ENCODE results near the gene GNB5.

Gene GNB5

DNA sequence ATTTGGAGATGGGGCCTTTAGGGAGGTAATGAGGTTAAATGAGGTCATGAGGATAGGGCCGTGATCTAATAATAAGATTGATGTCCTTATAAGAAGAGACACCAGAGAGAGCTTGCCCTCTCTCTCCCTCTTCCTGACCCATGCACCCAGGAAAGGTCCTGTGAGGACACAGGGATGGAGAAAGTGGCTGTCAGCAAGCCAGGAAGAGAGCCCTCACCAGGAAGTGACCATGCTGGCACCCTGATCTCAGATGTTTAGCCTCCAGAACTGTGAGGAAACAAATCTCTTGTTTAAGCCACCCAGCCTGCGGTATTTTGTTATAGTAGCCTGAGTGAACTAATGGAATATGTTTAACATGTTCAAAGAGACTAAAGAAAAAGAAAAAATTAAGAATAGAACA lies 15.3 kb upstream of the GNB5 start (continued):
- TF ChIP-seq, protein P1, sequence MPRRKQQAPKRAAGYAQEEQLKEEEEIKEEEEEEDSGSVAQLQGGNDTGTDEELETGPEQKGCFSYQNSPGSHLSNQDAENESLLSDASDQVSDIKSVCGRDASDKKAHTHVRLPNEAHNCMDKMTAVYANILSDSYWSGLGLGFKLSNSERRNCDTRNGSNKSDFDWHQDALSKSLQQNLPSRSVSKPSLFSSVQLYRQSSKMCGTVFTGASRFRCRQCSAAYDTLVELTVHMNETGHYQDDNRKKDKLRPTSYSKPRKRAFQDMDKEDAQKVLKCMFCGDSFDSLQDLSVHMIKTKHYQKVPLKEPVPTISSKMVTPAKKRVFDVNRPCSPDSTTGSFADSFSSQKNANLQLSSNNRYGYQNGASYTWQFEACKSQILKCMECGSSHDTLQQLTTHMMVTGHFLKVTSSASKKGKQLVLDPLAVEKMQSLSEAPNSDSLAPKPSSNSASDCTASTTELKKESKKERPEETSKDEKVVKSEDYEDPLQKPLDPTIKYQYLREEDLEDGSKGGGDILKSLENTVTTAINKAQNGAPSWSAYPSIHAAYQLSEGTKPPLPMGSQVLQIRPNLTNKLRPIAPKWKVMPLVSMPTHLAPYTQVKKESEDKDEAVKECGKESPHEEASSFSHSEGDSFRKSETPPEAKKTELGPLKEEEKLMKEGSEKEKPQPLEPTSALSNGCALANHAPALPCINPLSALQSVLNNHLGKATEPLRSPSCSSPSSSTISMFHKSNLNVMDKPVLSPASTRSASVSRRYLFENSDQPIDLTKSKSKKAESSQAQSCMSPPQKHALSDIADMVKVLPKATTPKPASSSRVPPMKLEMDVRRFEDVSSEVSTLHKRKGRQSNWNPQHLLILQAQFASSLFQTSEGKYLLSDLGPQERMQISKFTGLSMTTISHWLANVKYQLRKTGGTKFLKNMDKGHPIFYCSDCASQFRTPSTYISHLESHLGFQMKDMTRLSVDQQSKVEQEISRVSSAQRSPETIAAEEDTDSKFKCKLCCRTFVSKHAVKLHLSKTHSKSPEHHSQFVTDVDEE (CRISPR knock-in tag; IDR thresholded peaks at IDR 0.05) = no peak
- TF ChIP-seq ARNTL (CRISPR knock-in tag; IDR thresholded peaks at IDR 0.05; ENCODE audit: borderline replicate concordance, low read depth) = no peak

DNA sequence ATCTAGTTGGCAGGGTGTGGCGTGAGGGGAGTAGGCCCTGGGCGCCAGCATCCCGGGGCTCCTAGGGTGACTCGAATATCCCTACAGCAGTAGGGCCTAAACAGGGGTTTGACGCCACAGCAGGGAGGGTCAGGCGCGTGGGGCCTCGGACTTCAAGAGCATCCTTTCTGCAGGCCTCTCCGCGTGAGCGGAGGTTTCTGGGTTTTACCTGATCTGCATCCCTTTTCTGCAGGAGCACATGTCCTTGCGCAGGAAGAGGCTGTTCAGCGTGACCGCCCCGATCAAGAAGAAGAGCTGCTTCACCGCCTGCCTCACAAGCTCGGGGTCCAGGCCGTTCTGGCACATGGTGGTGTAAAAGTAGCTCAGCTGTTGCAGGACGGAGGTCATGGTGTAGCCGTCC lies 13.5 kb upstream of the GNB5 start:
- no peak for TF ChIP-seq BACH2 (CRISPR knock-in tag; IDR thresholded peaks at IDR 0.05; ENCODE audit: borderline replicate concordance)
- TF ChIP-seq CSDC2 (CRISPR knock-in tag; IDR thresholded peaks at IDR 0.05) = no peak
- TF ChIP-seq TCF4 (CRISPR knock-in tag; IDR thresholded peaks at IDR 0.05; ENCODE audit: borderline replicate concordance) = no peak
- TF ChIP-seq GLIS3 (CRISPR knock-in tag; IDR thresholded peaks at IDR 0.05) = no peak
- no peak for TF ChIP-seq ZNF70 (CRISPR knock-in tag; IDR thresholded peaks at IDR 0.05)
- TF ChIP-seq OSR1 (CRISPR knock-in tag; IDR thresholded peaks at IDR 0.05) = no peak
- TF ChIP-seq ZFP30 (CRISPR knock-in tag; IDR thresholded peaks at IDR 0.05) = no peak
- no peak for TF ChIP-seq ZNF8 (CRISPR knock-in tag; IDR thresholded peaks at IDR 0.05)
- no peak for TF ChIP-seq SNAI2 (CRISPR knock-in tag; IDR thresholded peaks at IDR 0.05)
- TF ChIP-seq, protein P2, sequence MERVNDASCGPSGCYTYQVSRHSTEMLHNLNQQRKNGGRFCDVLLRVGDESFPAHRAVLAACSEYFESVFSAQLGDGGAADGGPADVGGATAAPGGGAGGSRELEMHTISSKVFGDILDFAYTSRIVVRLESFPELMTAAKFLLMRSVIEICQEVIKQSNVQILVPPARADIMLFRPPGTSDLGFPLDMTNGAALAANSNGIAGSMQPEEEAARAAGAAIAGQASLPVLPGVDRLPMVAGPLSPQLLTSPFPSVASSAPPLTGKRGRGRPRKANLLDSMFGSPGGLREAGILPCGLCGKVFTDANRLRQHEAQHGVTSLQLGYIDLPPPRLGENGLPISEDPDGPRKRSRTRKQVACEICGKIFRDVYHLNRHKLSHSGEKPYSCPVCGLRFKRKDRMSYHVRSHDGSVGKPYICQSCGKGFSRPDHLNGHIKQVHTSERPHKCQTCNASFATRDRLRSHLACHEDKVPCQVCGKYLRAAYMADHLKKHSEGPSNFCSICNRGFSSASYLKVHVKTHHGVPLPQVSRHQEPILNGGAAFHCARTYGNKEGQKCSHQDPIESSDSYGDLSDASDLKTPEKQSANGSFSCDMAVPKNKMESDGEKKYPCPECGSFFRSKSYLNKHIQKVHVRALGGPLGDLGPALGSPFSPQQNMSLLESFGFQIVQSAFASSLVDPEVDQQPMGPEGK (CRISPR knock-in tag; IDR thresholded peaks at IDR 0.05; ENCODE audit: borderline replicate concordance) = no peak
- TF ChIP-seq ZFP3 (CRISPR knock-in tag; IDR thresholded peaks at IDR 0.05) = no peak
- TF ChIP-seq, protein P3, sequence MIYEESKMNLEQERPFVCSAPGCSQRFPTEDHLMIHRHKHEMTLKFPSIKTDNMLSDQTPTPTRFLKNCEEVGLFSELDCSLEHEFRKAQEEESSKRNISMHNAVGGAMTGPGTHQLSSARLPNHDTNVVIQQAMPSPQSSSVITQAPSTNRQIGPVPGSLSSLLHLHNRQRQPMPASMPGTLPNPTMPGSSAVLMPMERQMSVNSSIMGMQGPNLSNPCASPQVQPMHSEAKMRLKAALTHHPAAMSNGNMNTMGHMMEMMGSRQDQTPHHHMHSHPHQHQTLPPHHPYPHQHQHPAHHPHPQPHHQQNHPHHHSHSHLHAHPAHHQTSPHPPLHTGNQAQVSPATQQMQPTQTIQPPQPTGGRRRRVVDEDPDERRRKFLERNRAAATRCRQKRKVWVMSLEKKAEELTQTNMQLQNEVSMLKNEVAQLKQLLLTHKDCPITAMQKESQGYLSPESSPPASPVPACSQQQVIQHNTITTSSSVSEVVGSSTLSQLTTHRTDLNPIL (CRISPR knock-in tag; IDR thresholded peaks at IDR 0.05; ENCODE audit: low read depth) = no peak
- TF ChIP-seq ARNTL (CRISPR knock-in tag; IDR thresholded peaks at IDR 0.05; ENCODE audit: borderline replicate concordance, low read depth) = no peak
- no peak for TF ChIP-seq RARB (CRISPR knock-in tag; IDR thresholded peaks at IDR 0.05)
- TF ChIP-seq, protein P4, sequence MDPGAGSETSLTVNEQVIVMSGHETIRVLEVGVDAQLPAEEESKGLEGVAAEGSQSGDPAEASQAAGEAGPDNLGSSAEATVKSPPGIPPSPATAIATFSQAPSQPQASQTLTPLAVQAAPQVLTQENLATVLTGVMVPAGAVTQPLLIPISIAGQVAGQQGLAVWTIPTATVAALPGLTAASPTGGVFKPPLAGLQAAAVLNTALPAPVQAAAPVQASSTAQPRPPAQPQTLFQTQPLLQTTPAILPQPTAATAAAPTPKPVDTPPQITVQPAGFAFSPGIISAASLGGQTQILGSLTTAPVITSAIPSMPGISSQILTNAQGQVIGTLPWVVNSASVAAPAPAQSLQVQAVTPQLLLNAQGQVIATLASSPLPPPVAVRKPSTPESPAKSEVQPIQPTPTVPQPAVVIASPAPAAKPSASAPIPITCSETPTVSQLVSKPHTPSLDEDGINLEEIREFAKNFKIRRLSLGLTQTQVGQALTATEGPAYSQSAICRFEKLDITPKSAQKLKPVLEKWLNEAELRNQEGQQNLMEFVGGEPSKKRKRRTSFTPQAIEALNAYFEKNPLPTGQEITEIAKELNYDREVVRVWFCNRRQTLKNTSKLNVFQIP (CRISPR knock-in tag; IDR thresholded peaks at IDR 0.05; ENCODE audit: borderline replicate concordance, low read depth) = no peak
- no peak for TF ChIP-seq ZC3H10 (CRISPR knock-in tag; IDR thresholded peaks at IDR 0.05)
- no peak for ATAC-seq

DNA sequence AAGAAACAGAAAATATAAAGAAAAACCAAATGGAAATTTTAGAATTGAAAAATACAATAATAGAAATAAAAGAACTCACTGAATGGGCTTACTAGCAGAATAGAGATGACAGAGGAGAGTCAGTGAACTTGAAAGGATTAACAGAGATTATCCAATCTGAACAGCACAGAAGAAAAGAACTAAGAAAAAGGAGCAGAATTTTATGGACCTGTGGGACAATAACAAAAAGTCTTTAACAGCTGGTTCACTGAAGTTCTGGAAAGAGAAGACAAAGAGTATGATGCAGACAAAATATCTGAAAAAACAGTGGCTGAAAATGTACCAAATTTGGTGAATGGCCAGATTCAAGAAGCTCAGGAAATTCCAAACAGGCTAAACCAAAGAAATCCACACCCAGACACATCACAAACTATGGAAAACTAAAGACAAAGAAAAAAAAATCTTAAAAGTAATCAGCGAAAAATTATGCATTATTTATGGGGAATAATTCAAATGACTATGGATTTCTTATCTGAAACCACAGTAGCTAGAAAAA lies 9.7 kb upstream of the GNB5 start:
- no peak for ATAC-seq

More for the DNA sequence above, 9.7 kb upstream of the GNB5 start:
- TF ChIP-seq GLIS3 (CRISPR knock-in tag; IDR thresholded peaks at IDR 0.05) = no peak
- TF ChIP-seq, protein P2 (CRISPR knock-in tag; IDR thresholded peaks at IDR 0.05; ENCODE audit: borderline replicate concordance) = no peak
- no peak for TF ChIP-seq ARNTL (CRISPR knock-in tag; IDR thresholded peaks at IDR 0.05; ENCODE audit: borderline replicate concordance, low read depth)
- TF ChIP-seq BACH2 (CRISPR knock-in tag; IDR thresholded peaks at IDR 0.05; ENCODE audit: borderline replicate concordance) = no peak
- no peak for TF ChIP-seq ZNF8 (CRISPR knock-in tag; IDR thresholded peaks at IDR 0.05)
- TF ChIP-seq TCF4 (CRISPR knock-in tag; IDR thresholded peaks at IDR 0.05; ENCODE audit: borderline replicate concordance) = no peak

Measured in SK-N-SH treated with all-trans-retinoic acid at 6 μM for 48 hours (cell line).